ENCODE data around the gene WSCD2.
A peak's percentile ranks its signal among the peaks of the same experiment; 100 is the strongest.

WSCD2 gene

DNA sequence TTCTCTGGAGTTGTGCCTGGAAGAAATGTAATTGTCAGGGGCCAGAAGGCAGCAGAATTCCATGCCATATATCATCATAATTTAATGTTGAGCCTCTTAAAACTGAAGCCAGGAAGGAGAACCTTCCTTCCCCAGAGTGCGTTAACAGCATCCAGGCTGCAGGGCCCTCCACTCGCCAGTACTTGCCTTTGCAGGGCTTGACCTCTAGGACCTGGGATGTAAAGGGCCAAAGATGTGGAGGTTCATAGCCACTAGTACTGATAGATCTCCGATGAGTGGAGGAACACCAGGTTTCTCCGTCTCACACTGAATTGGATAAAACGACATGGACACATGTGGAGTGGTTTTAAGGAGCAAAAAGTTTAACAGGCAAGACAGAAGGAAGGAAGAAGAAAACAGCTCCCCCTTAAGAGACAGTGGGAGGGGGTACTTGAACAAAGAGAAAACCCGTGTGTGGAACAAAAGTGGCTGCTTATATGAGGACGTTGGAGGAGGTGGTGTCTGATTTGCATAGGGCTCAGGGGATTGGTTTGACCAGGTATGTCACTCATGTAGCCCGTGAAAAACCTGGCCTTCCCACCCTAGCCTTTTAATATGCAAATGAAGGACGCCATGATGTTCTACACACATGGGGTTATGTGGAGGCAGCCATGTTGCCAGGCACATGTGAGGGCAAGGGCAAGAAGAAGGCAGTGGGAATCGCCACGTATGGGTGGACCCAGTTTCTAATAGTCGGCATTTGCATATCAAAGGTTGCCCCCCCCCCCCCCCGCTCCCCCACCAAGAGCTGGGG lies 38.8 kb upstream of the WSCD2 start:
- H3K27me3 Mint-ChIP-seq (ENCODE audit: low read depth), result peaks cover 21% of the 10 kb centered on the region
- TF ChIP-seq, protein P1, sequence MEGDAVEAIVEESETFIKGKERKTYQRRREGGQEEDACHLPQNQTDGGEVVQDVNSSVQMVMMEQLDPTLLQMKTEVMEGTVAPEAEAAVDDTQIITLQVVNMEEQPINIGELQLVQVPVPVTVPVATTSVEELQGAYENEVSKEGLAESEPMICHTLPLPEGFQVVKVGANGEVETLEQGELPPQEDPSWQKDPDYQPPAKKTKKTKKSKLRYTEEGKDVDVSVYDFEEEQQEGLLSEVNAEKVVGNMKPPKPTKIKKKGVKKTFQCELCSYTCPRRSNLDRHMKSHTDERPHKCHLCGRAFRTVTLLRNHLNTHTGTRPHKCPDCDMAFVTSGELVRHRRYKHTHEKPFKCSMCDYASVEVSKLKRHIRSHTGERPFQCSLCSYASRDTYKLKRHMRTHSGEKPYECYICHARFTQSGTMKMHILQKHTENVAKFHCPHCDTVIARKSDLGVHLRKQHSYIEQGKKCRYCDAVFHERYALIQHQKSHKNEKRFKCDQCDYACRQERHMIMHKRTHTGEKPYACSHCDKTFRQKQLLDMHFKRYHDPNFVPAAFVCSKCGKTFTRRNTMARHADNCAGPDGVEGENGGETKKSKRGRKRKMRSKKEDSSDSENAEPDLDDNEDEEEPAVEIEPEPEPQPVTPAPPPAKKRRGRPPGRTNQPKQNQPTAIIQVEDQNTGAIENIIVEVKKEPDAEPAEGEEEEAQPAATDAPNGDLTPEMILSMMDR (IDR thresholded peaks at IDR 0.05; ENCODE audit: unreplicated experiment in 3 of 3), result no peak
- peak overlapping the region in 1 of 3 experiments; percentile 5 for H3K27ac Mint-ChIP-seq
- no peaks in the 10 kb centered on the region for H3K4me1 Mint-ChIP-seq
- no peaks in the 10 kb centered on the region for H3K36me3 Mint-ChIP-seq (ENCODE audit: low read depth)
- H3K9me3 Mint-ChIP-seq, result peaks cover 20% of the 10 kb centered on the region
- H3K4me3 Mint-ChIP-seq, result no peak overlapping the region

DNA sequence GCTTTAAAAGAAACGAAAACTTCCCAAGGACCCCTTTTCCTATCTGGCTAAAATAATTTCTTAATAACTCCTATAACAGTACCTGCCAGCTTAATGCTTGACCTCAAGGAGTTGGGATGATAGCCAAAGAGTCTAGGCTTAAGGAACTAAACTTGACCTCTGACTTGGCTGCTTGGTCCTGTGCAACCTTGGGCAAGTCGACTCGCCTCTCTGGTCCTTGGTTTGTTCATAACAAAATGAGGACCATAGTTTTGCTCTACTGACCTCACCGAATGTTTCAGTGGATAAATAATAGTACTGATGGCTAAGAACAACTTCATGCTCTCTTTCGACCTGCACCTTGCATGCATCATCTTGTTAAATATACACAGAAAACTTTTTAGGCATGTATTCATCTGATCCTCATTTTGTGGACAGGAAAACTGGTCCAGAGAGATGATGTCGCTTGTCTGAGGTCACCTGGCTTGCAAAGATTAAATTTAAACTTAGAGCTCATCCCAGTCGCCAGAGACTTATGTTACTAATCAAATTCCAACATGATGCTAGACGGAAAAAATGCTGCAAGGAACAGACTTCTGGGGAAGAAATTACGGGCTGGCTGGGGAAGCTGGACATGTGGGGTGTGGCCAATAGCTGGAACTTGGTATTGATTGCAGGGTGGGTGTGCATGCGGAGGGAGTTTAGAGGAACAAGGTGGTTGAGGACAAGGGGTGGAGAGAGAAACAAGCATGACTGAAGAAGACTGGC lies 38.0 kb upstream of the WSCD2 start:
- Mint-ChIP-seq H3K27me3 (ENCODE audit: low read depth) (peaks cover 21% of the 10 kb centered on the region), H3K9me3 (peaks cover 19% of the 10 kb centered on the region), H3K36me3 (ENCODE audit: low read depth) (no peaks in the 10 kb centered on the region), H3K4me3 (no peak overlapping the region), H3K27ac (no peak overlapping the region), H3K4me1 (no peaks in the 10 kb centered on the region)
- TF ChIP-seq, protein P1 (IDR thresholded peaks at IDR 0.05; ENCODE audit: unreplicated experiment in 3 of 3), result no peak

DNA sequence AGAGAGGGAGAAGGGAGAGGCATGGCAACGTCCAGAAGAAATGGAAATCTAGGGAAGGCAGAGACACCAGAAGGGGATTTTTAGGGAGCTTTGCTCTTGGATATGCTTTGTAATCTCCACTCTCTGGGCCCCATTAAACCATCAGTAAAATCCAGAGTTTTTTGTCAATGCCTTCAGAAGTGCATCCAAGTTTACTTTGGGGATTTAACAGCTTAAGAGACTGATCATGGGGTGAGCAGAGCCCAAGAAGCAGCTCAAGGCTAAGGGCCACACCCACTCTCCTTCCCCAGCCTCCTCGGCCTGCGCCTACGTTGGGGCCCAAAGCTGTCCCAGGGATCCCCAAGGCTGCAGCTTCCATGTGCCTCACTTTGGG lies 37.4 kb upstream of the WSCD2 start:
- Mint-ChIP-seq H3K27me3 (ENCODE audit: low read depth) (peaks cover 21% of the 10 kb centered on the region), H3K27ac (no peak overlapping the region), H3K36me3 (ENCODE audit: low read depth) (no peaks in the 10 kb centered on the region), H3K4me1 (no peaks in the 10 kb centered on the region), H3K4me3 (no peak overlapping the region), H3K9me3 (peaks cover 19% of the 10 kb centered on the region)
- TF ChIP-seq, protein P1 (IDR thresholded peaks at IDR 0.05; ENCODE audit: unreplicated experiment in 3 of 3), result no peak

DNA sequence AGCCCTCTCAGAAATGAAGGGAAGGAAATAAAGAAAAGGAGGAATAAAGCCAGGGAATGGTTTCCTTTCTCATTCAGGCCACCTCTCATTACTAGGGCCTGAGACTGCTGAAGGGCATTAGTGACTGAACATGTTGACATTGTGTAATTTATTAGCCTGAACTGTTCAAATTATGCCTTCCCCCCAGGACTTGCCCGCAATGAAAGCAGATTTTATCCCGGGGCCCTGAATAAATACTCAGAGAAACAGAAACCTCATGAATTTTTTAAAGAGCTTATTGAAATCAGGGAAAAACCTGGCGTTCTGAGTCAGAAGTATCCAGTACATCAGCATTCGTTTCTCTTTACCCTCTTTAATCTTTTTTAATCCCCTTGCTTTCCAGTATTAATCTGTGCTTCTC lies 35.9 kb upstream of the WSCD2 start:
- TF ChIP-seq, protein P1 (IDR thresholded peaks at IDR 0.05; ENCODE audit: unreplicated experiment in 3 of 3), result no peak
- Mint-ChIP-seq H3K27ac (no peak overlapping the region), H3K27me3 (ENCODE audit: low read depth) (peaks cover 25% of the 10 kb centered on the region), H3K36me3 (ENCODE audit: low read depth) (no peaks in the 10 kb centered on the region), H3K4me1 (no peaks in the 10 kb centered on the region), H3K9me3 (peaks cover 7% of the 10 kb centered on the region), H3K4me3 (no peak overlapping the region)

DNA sequence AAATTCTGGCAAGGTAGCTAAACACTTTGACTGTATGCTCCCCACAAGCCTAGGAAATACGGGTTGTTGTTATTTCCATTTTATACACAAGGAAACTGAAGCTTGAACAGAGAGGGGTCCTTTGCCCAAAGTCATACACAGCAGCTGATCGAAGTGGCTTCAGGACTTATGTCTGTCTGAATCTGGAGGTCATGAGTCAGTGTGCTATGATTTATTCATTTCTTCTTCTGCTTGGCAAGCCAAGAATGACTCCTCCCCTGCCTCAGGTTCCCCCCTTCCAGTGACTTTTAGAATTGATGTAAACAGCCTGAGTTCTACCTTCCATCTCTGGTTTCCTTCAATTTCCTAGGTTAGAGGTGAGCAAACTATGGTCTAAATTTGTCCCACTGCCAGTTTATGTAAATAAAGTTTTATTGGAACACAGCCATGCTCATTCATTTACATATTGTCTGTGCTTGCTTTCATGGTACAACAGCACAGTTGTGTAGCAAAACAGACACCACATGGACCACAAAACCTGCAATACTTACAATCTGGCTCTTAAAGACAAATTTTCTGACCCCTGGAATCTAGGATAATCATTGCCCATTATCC lies 34.9 kb upstream of the WSCD2 start:
- Mint-ChIP-seq H3K4me3 (no peak overlapping the region), H3K27ac (no peak overlapping the region), H3K36me3 (ENCODE audit: low read depth) (no peaks in the 10 kb centered on the region), H3K4me1 (no peaks in the 10 kb centered on the region), H3K9me3 (no peaks in the 10 kb centered on the region), H3K27me3 (ENCODE audit: low read depth) (peaks cover 31% of the 10 kb centered on the region)
- TF ChIP-seq, protein P1 (IDR thresholded peaks at IDR 0.05; ENCODE audit: unreplicated experiment in 3 of 3), result no peak
